ENCODE results near the gene TTC34. TPM values are rescaled to one million over a fixed set of nuclear protein-coding genes. Genes with fewer than 3 reads are reported as not detected.
"Not testable (repeated sequence)": the region's sequence is repeated elsewhere in the genome, so short reads cannot be mapped to it uniquely, and the experiment has no call there.

TTC34 gene
- total and polyA plus RNA-seq, 3 experiments from 2014 or later = 0.17 to 1.1 (median 1.1) TPM

GRCh38 chr1:2684000-2684399 lies 117.5 kb downstream of the TTC34 start:
- H3K27me3 ChIP-seq (ENCODE audit: insufficient read depth, low read length, poor library complexity, severe bottlenecking); H3K4me1 ChIP-seq (ENCODE audit: insufficient read depth, low read length); POLR2A ChIA-PET; H3K9me3 Mint-ChIP-seq; H3K4me3 Mint-ChIP-seq; H3K27ac ChIP-seq (ENCODE audit: low read depth, low read length); H3K4me3 ChIP-seq (ENCODE audit: low read length); H3K4me1 Mint-ChIP-seq; H3K9me3 ChIP-seq (ENCODE audit: low read length); H3K36me3 Mint-ChIP-seq; H3K36me3 ChIP-seq (ENCODE audit: insufficient read depth, low read length); CTCF ChIA-PET: not testable (repeated sequence)
- H3K27ac Mint-ChIP-seq = peak overlapping the region in 1 of 8 donors; percentile 14
- H3K27me3 Mint-ChIP-seq = peaks cover 16 to 17% of the 10 kb centered on the region in 2 donors
- DNase-seq = peak in 2 of 5 donors; percentile 7 to 75

GRCh38 chr1:2683321-2683741 lies 118.2 kb downstream of the TTC34 start:
- H3K4me1 ChIP-seq (ENCODE audit: insufficient read depth, low read length); H3K9me3 ChIP-seq (ENCODE audit: low read length); H3K36me3 ChIP-seq (ENCODE audit: insufficient read depth, low read length); H3K27me3 ChIP-seq (ENCODE audit: insufficient read depth, low read length, poor library complexity, severe bottlenecking); H3K27ac ChIP-seq (ENCODE audit: low read depth, low read length); H3K27ac Mint-ChIP-seq; H3K36me3 Mint-ChIP-seq; H3K4me3 Mint-ChIP-seq; H3K4me1 Mint-ChIP-seq; POLR2A ChIA-PET; CTCF ChIA-PET; H3K9me3 Mint-ChIP-seq; H3K4me3 ChIP-seq (ENCODE audit: low read length): not testable (repeated sequence)
- peak in 1 of 5 donors; percentile 53 for DNase-seq
- H3K27me3 Mint-ChIP-seq = peaks cover 16 to 17% of the 10 kb centered on the region in 2 donors

- CTCF ChIA-PET; H3K27ac ChIP-seq (ENCODE audit: low read depth, low read length); H3K4me3 ChIP-seq (ENCODE audit: low read length); H3K9me3 Mint-ChIP-seq; H3K36me3 Mint-ChIP-seq; H3K4me3 Mint-ChIP-seq; H3K27ac Mint-ChIP-seq; H3K4me1 Mint-ChIP-seq; DNase-seq; POLR2A ChIA-PET; H3K4me1 ChIP-seq (ENCODE audit: insufficient read depth, low read length); H3K9me3 ChIP-seq (ENCODE audit: low read length); H3K27me3 ChIP-seq (ENCODE audit: insufficient read depth, low read length, poor library complexity, severe bottlenecking); H3K36me3 ChIP-seq (ENCODE audit: insufficient read depth, low read length): not testable (repeated sequence)
- H3K27me3 Mint-ChIP-seq = peaks cover 11 to 13% of the 10 kb centered on the region in 2 donors
Observed at GRCh38 chr1:2682879-2683278, 118.6 kb downstream of the TTC34 start.

- H3K27ac Mint-ChIP-seq; H3K4me3 ChIP-seq (ENCODE audit: low read length); H3K27me3 Mint-ChIP-seq; H3K9me3 Mint-ChIP-seq; H3K36me3 ChIP-seq (ENCODE audit: insufficient read depth, low read length); POLR2A ChIA-PET; H3K4me3 Mint-ChIP-seq; H3K36me3 Mint-ChIP-seq; H3K27me3 ChIP-seq (ENCODE audit: insufficient read depth, low read length, poor library complexity, severe bottlenecking); H3K4me1 ChIP-seq (ENCODE audit: insufficient read depth, low read length); CTCF ChIA-PET; H3K4me1 Mint-ChIP-seq; H3K27ac ChIP-seq (ENCODE audit: low read depth, low read length); H3K9me3 ChIP-seq (ENCODE audit: low read length); DNase-seq: not testable (repeated sequence)
Observed at GRCh38 chr1:2676726-2677125, 124.8 kb downstream of the TTC34 start.

GRCh38 chr1:2671656-2672055 lies 129.8 kb downstream of the TTC34 start:
- H3K27me3 ChIP-seq (ENCODE audit: insufficient read depth, low read length, poor library complexity, severe bottlenecking); H3K36me3 Mint-ChIP-seq; H3K9me3 ChIP-seq (ENCODE audit: low read length); POLR2A ChIA-PET; H3K4me1 Mint-ChIP-seq; H3K36me3 ChIP-seq (ENCODE audit: insufficient read depth, low read length); H3K27me3 Mint-ChIP-seq; CTCF ChIA-PET; H3K4me3 ChIP-seq (ENCODE audit: low read length); H3K27ac Mint-ChIP-seq; H3K27ac ChIP-seq (ENCODE audit: low read depth, low read length); H3K9me3 Mint-ChIP-seq; H3K4me3 Mint-ChIP-seq; H3K4me1 ChIP-seq (ENCODE audit: insufficient read depth, low read length): not testable (repeated sequence)
- peak in 1 of 5 donors; percentile 48 for DNase-seq

- H3K9me3 Mint-ChIP-seq; H3K4me3 Mint-ChIP-seq; H3K4me3 ChIP-seq (ENCODE audit: low read length); H3K36me3 ChIP-seq (ENCODE audit: insufficient read depth, low read length); H3K27ac ChIP-seq (ENCODE audit: low read depth, low read length); H3K4me1 Mint-ChIP-seq; POLR2A ChIA-PET; CTCF ChIA-PET; H3K27me3 ChIP-seq (ENCODE audit: insufficient read depth, low read length, poor library complexity, severe bottlenecking); H3K27ac Mint-ChIP-seq; H3K36me3 Mint-ChIP-seq; H3K4me1 ChIP-seq (ENCODE audit: insufficient read depth, low read length); H3K9me3 ChIP-seq (ENCODE audit: low read length): not testable (repeated sequence)
- H3K27me3 Mint-ChIP-seq = peaks cover 11 to 12% of the 10 kb centered on the region in 2 donors
- DNase-seq = peak in 1 of 5 donors; percentile 45
Observed at GRCh38 chr1:2659806-2660205, 141.7 kb downstream of the TTC34 start.

- H3K27ac Mint-ChIP-seq; H3K27ac ChIP-seq (ENCODE audit: low read depth, low read length); H3K4me3 ChIP-seq (ENCODE audit: low read length); H3K9me3 Mint-ChIP-seq; H3K36me3 Mint-ChIP-seq; DNase-seq; H3K36me3 ChIP-seq (ENCODE audit: insufficient read depth, low read length); H3K4me3 Mint-ChIP-seq; H3K4me1 Mint-ChIP-seq; H3K4me1 ChIP-seq (ENCODE audit: insufficient read depth, low read length); POLR2A ChIA-PET; CTCF ChIA-PET; H3K9me3 ChIP-seq (ENCODE audit: low read length): not testable (repeated sequence)
- H3K27me3 Mint-ChIP-seq = peaks cover 30 to 31% of the 10 kb centered on the region in 2 donors
- H3K27me3 ChIP-seq (ENCODE audit: insufficient read depth, low read length, poor library complexity, severe bottlenecking) = peaks cover 27% of the 10 kb centered on the region
Observed at GRCh38 chr1:2657909-2658308, 143.6 kb downstream of the TTC34 start.

GRCh38 chr1:2657124-2657523 lies 144.4 kb downstream of the TTC34 start:
- DNase-seq = peak in 1 of 5 donors; percentile 33
- H3K27ac ChIP-seq (ENCODE audit: low read depth, low read length); POLR2A ChIA-PET; H3K36me3 Mint-ChIP-seq; CTCF ChIA-PET; H3K4me1 Mint-ChIP-seq; H3K36me3 ChIP-seq (ENCODE audit: insufficient read depth, low read length); H3K4me3 ChIP-seq (ENCODE audit: low read length); H3K4me3 Mint-ChIP-seq; H3K27ac Mint-ChIP-seq; H3K4me1 ChIP-seq (ENCODE audit: insufficient read depth, low read length); H3K9me3 Mint-ChIP-seq; H3K9me3 ChIP-seq (ENCODE audit: low read length): not testable (repeated sequence)
- H3K27me3 ChIP-seq (ENCODE audit: insufficient read depth, low read length, poor library complexity, severe bottlenecking) = peaks cover 35% of the 10 kb centered on the region
- H3K27me3 Mint-ChIP-seq = peaks cover 36 to 38% of the 10 kb centered on the region in 2 donors

- CTCF ChIA-PET; H3K4me3 ChIP-seq (ENCODE audit: low read length); H3K9me3 ChIP-seq (ENCODE audit: low read length); H3K4me3 Mint-ChIP-seq; H3K36me3 Mint-ChIP-seq; POLR2A ChIA-PET; H3K27ac ChIP-seq (ENCODE audit: low read depth, low read length); H3K4me1 Mint-ChIP-seq; H3K27ac Mint-ChIP-seq; H3K9me3 Mint-ChIP-seq; H3K4me1 ChIP-seq (ENCODE audit: insufficient read depth, low read length); H3K36me3 ChIP-seq (ENCODE audit: insufficient read depth, low read length): not testable (repeated sequence)
- peaks cover 42% of the 10 kb centered on the region for H3K27me3 ChIP-seq (ENCODE audit: insufficient read depth, low read length, poor library complexity, severe bottlenecking)
- peak in 1 of 5 donors; percentile 54 for DNase-seq
- peaks cover 37 to 48% of the 10 kb centered on the region in 2 donors for H3K27me3 Mint-ChIP-seq
Observed at GRCh38 chr1:2655598-2656434, 145.7 kb downstream of the TTC34 start.
